IMR-90 (cell line): ENCODE results near the gene CD274.

Experiments
- BHLHE40 ChIP-seq: fragments of 150-350 bp; IDR thresholded peaks from 2 replicates; pipeline ENCODE4 v1.6.1; 2016; ENCODE audit warnings: mild to moderate bottlenecking, low read depth, low read length
- CEBPB ChIP-seq: IDR thresholded peaks from 2 replicates; pipeline ENCODE4 v1.6.1; 2012; ENCODE audit warnings: low read depth, low read length, improper control_type of control experiment
- ELK1 ChIP-seq: fragments of 150-350 bp; IDR thresholded peaks from 2 replicates; pipeline ENCODE4 v1.6.1; 2016; ENCODE audit warnings: low read depth, mild to moderate bottlenecking, low read length, moderate library complexity, borderline replicate concordance
- POLR2A ChIP-seq: IDR thresholded peaks from 2 replicates; pipeline ENCODE4 v1.6.1; 2012; ENCODE audit warnings: mild to moderate bottlenecking, low read depth, low read length
- RAD21 ChIP-seq: IDR thresholded peaks from 2 replicates; pipeline ENCODE4 v1.6.1; 2012; ENCODE audit warnings: low read length, improper control_type of control experiment
- RCOR1 ChIP-seq: IDR thresholded peaks from 2 replicates; pipeline ENCODE4 v1.6.1; 2012; ENCODE audit warnings: mild to moderate bottlenecking, low read length, improper control_type of control experiment; ENCODE audit not compliant: insufficient replicate concordance
- SMC3 ChIP-seq: fragments of 150-350 bp; IDR thresholded peaks from 2 replicates; pipeline ENCODE4 v1.6.1; 2016; ENCODE audit warnings: low read depth, mild to moderate bottlenecking, antibody characterized with exemption, low read length, moderate library complexity
- TF ChIP-seq, protein P1 (sequence below): conservative IDR thresholded peaks from 2 replicates; pipeline ENCODE4 v1.5.1; 2012; ENCODE audit warnings: mild to moderate bottlenecking, low read depth, low read length, improper control_type of control experiment

DNA sequence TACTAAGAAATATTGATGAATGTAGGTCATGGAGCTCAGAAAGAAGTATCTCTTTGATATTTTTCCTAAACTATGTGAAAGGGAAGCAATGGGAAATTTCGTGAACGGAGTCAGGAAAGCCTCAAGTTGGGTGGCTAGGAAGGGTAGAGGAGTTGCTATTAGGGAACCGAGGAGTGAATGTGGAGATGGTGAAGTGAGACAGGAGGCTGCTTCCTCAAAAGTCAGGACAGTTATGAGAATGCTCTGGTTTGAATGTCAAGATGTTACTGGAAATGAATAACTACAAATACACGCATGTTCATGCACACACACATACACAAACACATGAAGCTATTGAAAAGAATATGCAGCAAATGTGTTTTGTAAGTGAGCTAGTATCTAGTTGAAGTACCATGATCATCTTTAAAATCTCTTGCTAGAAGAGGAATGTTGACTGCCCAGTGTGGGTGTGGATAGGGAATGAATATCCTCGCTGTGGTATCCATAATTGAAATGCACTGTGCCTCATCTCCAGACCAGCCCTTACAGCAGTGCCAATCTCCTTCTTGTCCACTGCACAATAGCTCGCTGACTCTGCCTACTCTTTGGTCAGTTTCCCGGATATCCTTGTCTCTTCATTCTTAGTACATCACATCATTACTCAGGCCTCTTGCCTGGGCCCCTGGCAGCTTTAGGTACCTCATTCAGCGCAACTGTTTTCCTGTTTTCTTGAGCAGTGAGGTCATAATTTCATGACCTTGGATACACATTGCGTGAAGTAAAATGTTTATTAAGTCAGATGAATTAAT lies 38.1 kb downstream of the CD274 start:
- TF ChIP-seq CEBPB (no peak), SMC3 (no peak), ELK1 (no peak), BHLHE40 (no peak), POLR2A (no peak), RCOR1 (no peak), RAD21 (no peak)
- TF ChIP-seq, protein P1, sequence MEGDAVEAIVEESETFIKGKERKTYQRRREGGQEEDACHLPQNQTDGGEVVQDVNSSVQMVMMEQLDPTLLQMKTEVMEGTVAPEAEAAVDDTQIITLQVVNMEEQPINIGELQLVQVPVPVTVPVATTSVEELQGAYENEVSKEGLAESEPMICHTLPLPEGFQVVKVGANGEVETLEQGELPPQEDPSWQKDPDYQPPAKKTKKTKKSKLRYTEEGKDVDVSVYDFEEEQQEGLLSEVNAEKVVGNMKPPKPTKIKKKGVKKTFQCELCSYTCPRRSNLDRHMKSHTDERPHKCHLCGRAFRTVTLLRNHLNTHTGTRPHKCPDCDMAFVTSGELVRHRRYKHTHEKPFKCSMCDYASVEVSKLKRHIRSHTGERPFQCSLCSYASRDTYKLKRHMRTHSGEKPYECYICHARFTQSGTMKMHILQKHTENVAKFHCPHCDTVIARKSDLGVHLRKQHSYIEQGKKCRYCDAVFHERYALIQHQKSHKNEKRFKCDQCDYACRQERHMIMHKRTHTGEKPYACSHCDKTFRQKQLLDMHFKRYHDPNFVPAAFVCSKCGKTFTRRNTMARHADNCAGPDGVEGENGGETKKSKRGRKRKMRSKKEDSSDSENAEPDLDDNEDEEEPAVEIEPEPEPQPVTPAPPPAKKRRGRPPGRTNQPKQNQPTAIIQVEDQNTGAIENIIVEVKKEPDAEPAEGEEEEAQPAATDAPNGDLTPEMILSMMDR: no peak
